H1 (cell line): ENCODE data around the gene LPP. TPM values are rescaled to one million over a fixed set of nuclear protein-coding genes. Genes with fewer than 3 reads are reported as not detected.

Experiments used
- CTCF ChIA-PET: fragments of 300-600 bp; sonication (Branson Sonifier 250); formaldehyde crosslinking; loops from one replicate; lab custom pipeline; 2021; ENCODE audit not compliant: partially characterized antibody; lab: Charles Lee
- POLR2A ChIA-PET: fragments of 300-600 bp; sonication (Branson Sonifier 250); formaldehyde crosslinking; loops from one replicate; lab custom pipeline; 2021; ENCODE audit warnings: inconsistent platforms; ENCODE audit not compliant: partially characterized antibody; lab: Charles Lee
- DNase-seq, 2 experiments: peaks; one replicate each; pipeline versions ENCODE4 v3.0.0 to v3.0.0-alpha.2; 2010 to 2022; ENCODE audit warnings: low spot score in 2 of 2, low read depth in 1 of 2, mixed read lengths in 1 of 2
- FAIRE-seq: peaks from 2 replicates; lab custom pipeline; 2011; peaks lifted over from hg19 to GRCh38; lab: Jason Lieb, UNC
- H2AFZ ChIP-seq: 2 replicates; pipeline ENCODE4 v1.8.1; 2012; ENCODE audit warnings: low read length, inconsistent platforms
- H2AK5ac ChIP-seq: 2 replicates; pipeline ENCODE4 v1.6.1; 2013; ENCODE audit warnings: low read depth, low read length
- H2BK120ac ChIP-seq: replicated peaks from 2 replicates; pipeline ENCODE3; 2013; ENCODE audit warnings: low read depth, low read length, inconsistent platforms
- H2BK12ac ChIP-seq: 2 replicates; pipeline ENCODE4 v1.6.1; 2013; ENCODE audit warnings: low read depth, low read length
- H2BK15ac ChIP-seq: 2 replicates; pipeline ENCODE4 v1.6.1; 2013; ENCODE audit warnings: low read length
- H2BK20ac ChIP-seq: 2 replicates; pipeline ENCODE4 v1.6.1; 2013; ENCODE audit warnings: low read length
- H2BK5ac ChIP-seq: 2 replicates; pipeline ENCODE4 v1.6.1; 2013; ENCODE audit warnings: low read depth, low read length
- H3K14ac ChIP-seq: 2 replicates; pipeline ENCODE4 v1.6.1; 2013; ENCODE audit warnings: inconsistent platforms; ENCODE audit not compliant: insufficient read length
- H3K18ac ChIP-seq: 2 replicates; pipeline ENCODE4 v1.6.1; 2013; ENCODE audit warnings: low read length; ENCODE audit errors: extremely low read depth
- H3K23ac ChIP-seq: 2 replicates; pipeline ENCODE4 v1.6.1; 2013; ENCODE audit warnings: inconsistent platforms; ENCODE audit not compliant: insufficient read length
- H3K23me2 ChIP-seq: 2 replicates; pipeline ENCODE4 v1.6.1; 2013; ENCODE audit warnings: low read depth, low read length
- H3K27ac ChIP-seq: 2 replicates; pipeline ENCODE4 v1.6.1; 2011; ENCODE audit warnings: low read depth, low read length, inconsistent platforms
- H3K27me3 ChIP-seq, 4 experiments: replicated peaks in 1 of 4; 1 replicate in 1 of 4; 2 replicates in 3 of 4; pipeline versions ENCODE4 v1.6.1 to v1.8.1; 2011 to 2013; ENCODE audit warnings: low read length in 3 of 4, mild to moderate bottlenecking in 3 of 4, inconsistent platforms in 2 of 4, mixed read lengths in 2 of 4, moderate library complexity in 1 of 4; ENCODE audit not compliant: control insufficient read depth in 3 of 4, insufficient read depth in 3 of 4; ENCODE audit errors: extremely low read depth in 1 of 4
- H3K36me3 ChIP-seq, 4 experiments: 2 replicates each; pipeline versions ENCODE4 v1.6.1 to v1.8.1; 2011 to 2013; ENCODE audit warnings: mild to moderate bottlenecking in 4 of 4, low read length in 3 of 4, moderate library complexity in 2 of 4, control low read depth in 1 of 4, inconsistent platforms in 1 of 4; ENCODE audit not compliant: insufficient read depth in 4 of 4, control insufficient read depth in 2 of 4
- H3K4ac ChIP-seq: replicated peaks from 2 replicates; pipeline ENCODE3; 2013; ENCODE audit warnings: low read length, low read depth, mixed read lengths, inconsistent platforms; ENCODE audit not compliant: insufficient read length
- H3K4me1 ChIP-seq, 4 experiments: replicated peaks in 1 of 4; 1 replicate in 1 of 4; 2 replicates in 3 of 4; pipeline versions ENCODE4 v1.6.1 to v1.8.1; 2011 to 2013; ENCODE audit warnings: low read length in 3 of 4, inconsistent platforms in 2 of 4, mixed read lengths in 1 of 4; ENCODE audit not compliant: insufficient read depth in 4 of 4, control insufficient read depth in 3 of 4
- H3K4me2 ChIP-seq, 2 experiments: 2 replicates each; pipeline versions ENCODE4 v1.6.1 to v1.8.1; 2011 to 2013; ENCODE audit warnings: low read depth in 2 of 2, low read length in 2 of 2, control low read depth in 1 of 2, inconsistent platforms in 1 of 2, mild to moderate bottlenecking in 1 of 2; ENCODE audit not compliant: insufficient read depth in 1 of 2
- H3K4me3 ChIP-seq, 4 experiments: fragments of 200-600, 300-600 bp in 1 of 4; sonication (generic), shearing (Covaris generic), sonication (Bioruptor Twin) in 1 of 4; 2 replicates each; pipeline versions ENCODE4 v1.5.1 to v1.8.1; 2011 to 2016; ENCODE audit warnings: low read length in 4 of 4, low read depth in 3 of 4, control low read depth in 2 of 4, inconsistent platforms in 2 of 4, mild to moderate bottlenecking in 2 of 4, mixed read lengths in 1 of 4, moderate library complexity in 1 of 4; ENCODE audit not compliant: insufficient read depth in 2 of 4; ENCODE audit errors: extremely low read depth in 1 of 4
- H3K56ac ChIP-seq: replicated peaks from 2 replicates; pipeline ENCODE3; 2013; ENCODE audit warnings: low read depth, mild to moderate bottlenecking, mixed read lengths, low read length, inconsistent platforms; ENCODE audit not compliant: insufficient read length
- H3K79me1 ChIP-seq: 2 replicates; pipeline ENCODE4 v1.6.1; 2013; ENCODE audit warnings: low read depth, low read length, control low read depth
- H3K79me2 ChIP-seq, 2 experiments: 2 replicates each; pipeline versions ENCODE4 v1.6.1 to v1.8.1; 2012 to 2013; ENCODE audit warnings: low read length in 2 of 2, mild to moderate bottlenecking in 2 of 2, inconsistent platforms in 1 of 2; ENCODE audit not compliant: insufficient read depth in 2 of 2, control insufficient read depth in 1 of 2
- H3K9ac ChIP-seq, 4 experiments: replicated peaks in 1 of 4; 1 replicate in 1 of 4; 2 replicates in 3 of 4; pipeline versions ENCODE4 v1.6.1 to v1.8.1; 2011 to 2013; ENCODE audit warnings: low read depth in 3 of 4, low read length in 3 of 4, control low read depth in 2 of 4, mild to moderate bottlenecking in 2 of 4, moderate library complexity in 2 of 4, inconsistent platforms in 1 of 4; ENCODE audit errors: extremely low read depth in 1 of 4
- H3K9me3 ChIP-seq, 2 experiments: 2 replicates each; pipeline versions ENCODE4 v1.6.1 to v1.8.1; 2012 to 2013; ENCODE audit warnings: mild to moderate bottlenecking in 2 of 2, moderate library complexity in 2 of 2, control low read depth in 1 of 2, inconsistent platforms in 1 of 2, low read depth in 1 of 2, low read length in 1 of 2, mixed read lengths in 1 of 2; ENCODE audit not compliant: insufficient read depth in 2 of 2
- H4K20me1 ChIP-seq, 2 experiments: replicated peaks in 1 of 2; 2 replicates each; pipeline versions ENCODE3 to v1.8.1; 2011 to 2013; ENCODE audit warnings: inconsistent platforms in 2 of 2, low read length in 2 of 2, mild to moderate bottlenecking in 1 of 2; ENCODE audit not compliant: insufficient read depth in 2 of 2, control insufficient read depth in 1 of 2
- H4K5ac ChIP-seq: 2 replicates; pipeline ENCODE4 v1.6.1; 2013; ENCODE audit warnings: low read length, low read depth, mixed read lengths, inconsistent platforms; ENCODE audit not compliant: insufficient read length
- H4K8ac ChIP-seq: 2 replicates; pipeline ENCODE4 v1.8.0; 2013; ENCODE audit warnings: mild to moderate bottlenecking, moderate library complexity, low read length, inconsistent platforms; ENCODE audit not compliant: insufficient read depth; ENCODE audit errors: extremely low read depth
- H4K91ac ChIP-seq: replicated peaks from 2 replicates; pipeline ENCODE3; 2013; ENCODE audit warnings: low read length, mixed read lengths, inconsistent platforms; ENCODE audit not compliant: insufficient read length
- ATF3 ChIP-seq: IDR thresholded peaks from 2 replicates; pipeline ENCODE4 v1.6.1; 2011; ENCODE audit warnings: low read depth, mild to moderate bottlenecking, low read length; ENCODE audit not compliant: insufficient read depth
- BRCA1 ChIP-seq: IDR thresholded peaks from 2 replicates; pipeline ENCODE4 v1.6.1; 2012; ENCODE audit warnings: low read depth, low read length, improper control_type of control experiment
- EP300 ChIP-seq, 2 experiments: IDR thresholded peaks; 1 replicate in 1 of 2; 2 replicates in 1 of 2; pipeline ENCODE4 v1.6.1; 2011 to 2012; ENCODE audit warnings: low read depth in 2 of 2, low read length in 2 of 2, mild to moderate bottlenecking in 2 of 2, borderline replicate concordance in 1 of 2, inconsistent platforms in 1 of 2, moderate library complexity in 1 of 2
- GTF2F1 ChIP-seq: IDR thresholded peaks from 2 replicates; pipeline ENCODE4 v1.6.1; 2012; ENCODE audit warnings: low read depth, low read length, improper control_type of control experiment, borderline replicate concordance
- POLR2A ChIP-seq, 2 experiments: IDR thresholded peaks; 1 replicate in 1 of 2; 2 replicates in 1 of 2; pipeline ENCODE4 v1.6.1; 2011; ENCODE audit warnings: low read depth in 2 of 2, low read length in 2 of 2, mild to moderate bottlenecking in 2 of 2; ENCODE audit errors: control extremely low read depth in 1 of 2
- RFX5 ChIP-seq: IDR thresholded peaks from 2 replicates; pipeline ENCODE4 v1.6.1; 2011; ENCODE audit warnings: low read depth, low read length, improper control_type of control experiment, borderline replicate concordance
- TBP ChIP-seq: IDR thresholded peaks from 2 replicates; pipeline ENCODE4 v1.6.1; 2011; ENCODE audit warnings: low read depth, low read length, improper control_type of control experiment
- TEAD4 ChIP-seq: IDR thresholded peaks from 2 replicates; pipeline ENCODE4 v1.6.1; 2012; ENCODE audit warnings: low read depth, low read length, inconsistent platforms, mixed read lengths
- ZNF274 ChIP-seq: IDR thresholded peaks from 2 replicates; pipeline ENCODE4 v1.7.0; 2012; ENCODE audit warnings: low read length, borderline replicate concordance; ENCODE audit errors: extremely low read depth
- WGBS, 2 experiments: shearing (Covaris generic) in 1 of 2; methylation state at CpG; one replicate each; pipeline versions ENCODE4 v1.1.6 to v1.1.7; 2013 to 2015; ENCODE audit warnings: low lambda C conversion rate in 2 of 2, mixed read lengths in 2 of 2, inconsistent platforms in 1 of 2, low coverage in 1 of 2, missing lambda C conversion rate in 1 of 2; ENCODE audit not compliant: insufficient replicate concordance in 2 of 2, insufficient coverage in 1 of 2, insufficient read length in 1 of 2; ENCODE audit errors: extremely low coverage in 1 of 2, missing lambda C conversion rate in 1 of 2; 5-methylcytosine and 5-hydroxymethylcytosine counted together
- polyA plus RNA-seq, 7 experiments: library from polyadenylated mRNA; depleted of rRNA in 3 of 7; stranded (reverse) in 5 of 7; unstranded in 2 of 7; fragments of >200 nt in 5 of 7; fragments of 200-250 nt in 2 of 7; gene quantifications; 1 replicate in 5 of 7; 2 replicates in 1 of 7; 4 replicates in 1 of 7; pipeline versions ENCODE4 v1.2.1 to v1.2.3, GENCODE V29; 2011 to 2013; ENCODE audit warnings: missing spikeins in 2 of 7, mixed read lengths in 2 of 7
- total RNA-seq: library from RNA; stranded (reverse); fragmentation: NEBNext Ultra II Directional; extraction: Animal tissue kit (Norgen Biotek cat#: 25700); gene quantifications from 2 replicates; pipeline ENCODE4 v1.2.1, GENCODE V29; 2021

Gene LPP
- total and polyA plus RNA-seq, 2 of the 8 experiments (the other 6 are each of a cell fraction or from before 2014, with no cell fraction given) = 10.0 to 53.3 TPM

DNA sequence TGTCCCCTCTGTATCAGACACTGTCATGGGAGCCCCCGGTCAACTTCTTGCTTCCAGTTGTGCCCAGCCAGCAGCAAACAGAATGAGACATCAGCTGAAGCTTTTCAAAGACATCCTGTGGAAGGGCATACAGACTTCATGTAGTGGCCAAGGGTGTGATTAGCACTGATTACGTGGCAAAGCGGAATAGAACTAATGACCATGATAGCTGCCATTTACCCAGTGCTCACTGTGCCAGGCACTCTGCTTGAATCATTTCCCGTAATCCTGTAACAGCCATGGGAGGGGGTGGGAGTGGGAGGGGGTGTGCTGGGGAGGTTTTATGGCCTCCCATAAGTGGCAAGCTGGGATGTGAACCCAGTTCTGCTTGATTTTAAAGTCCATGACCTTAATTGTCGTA, 29.5 kb downstream of the LPP start:
- H2BK15ac ChIP-seq = no peak overlapping the region
- no peak for TF ChIP-seq TBP
- no peak for TF ChIP-seq POLR2A (IDR thresholded peaks at IDR 0.05; ENCODE audit: control extremely low read depth in 1 of 2, low read depth in 2 of 2, low read length in 2 of 2)
- TF ChIP-seq ATF3 = no peak
- no peak for TF ChIP-seq TEAD4
- TF ChIP-seq RFX5 = no peak
- no peak for TF ChIP-seq ZNF274
- no peak for TF ChIP-seq EP300 (IDR thresholded peaks at IDR 0.05; ENCODE audit: borderline replicate concordance in 1 of 2, low read depth in 2 of 2, low read length in 2 of 2)
- no peak for TF ChIP-seq GTF2F1
- no peak for TF ChIP-seq BRCA1
- no peak overlapping the region for H3K23ac ChIP-seq
- H4K91ac ChIP-seq = no peak overlapping the region
- H3K18ac ChIP-seq = no peak overlapping the region
- no peaks in the 10 kb centered on the region; the same call in 1 of the 2 replicates for H3K79me1 ChIP-seq
- FAIRE-seq = no peak
- H3K9me3 ChIP-seq = no peaks in the 10 kb centered on the region
- H4K20me1 ChIP-seq = no peaks in the 10 kb centered on the region
- no peak overlapping the region for H2BK120ac ChIP-seq
- no peak overlapping the region for H3K56ac ChIP-seq
- DNase-seq = no peak
- H3K4me2 ChIP-seq = no peak overlapping the region
- H3K27ac ChIP-seq = no peak overlapping the region
- no peak overlapping the region for H2BK5ac ChIP-seq
- no peak overlapping the region for H3K9ac ChIP-seq
- H3K4ac ChIP-seq = no peak overlapping the region
- peaks cover 3 to 15% (median 11%) of the 10 kb centered on the region in 4 experiments for H3K4me1 ChIP-seq
- peaks cover 0 to 24% of the 10 kb centered on the region in 2 experiments; a peak in 2 of 4 replicates for H3K79me2 ChIP-seq
- H2BK12ac ChIP-seq = no peak overlapping the region
- no peaks in the 10 kb centered on the region for H3K27me3 ChIP-seq
- H2AK5ac ChIP-seq = no peak overlapping the region
- no peak overlapping the region for H4K8ac ChIP-seq
- 92% methylated on average over 5 of the region's 5 CpGs; no CpG with 5 or more reads in 1 of the 2 experiments for WGBS, 2 experiments
- no peak overlapping the region for H4K5ac ChIP-seq
- ChIA-PET POLR2A (interaction anchor here (0.6 to 2.4 kb wide), 4 partner anchors 17 to 391 kb away, joined by 3 to 6 read pairs (median 3); no protein-coding TSS in a partner anchor), CTCF (interaction anchor here (0.6 to 1.9 kb wide), 7 partner anchors 17 to 469 kb away, joined by 3 to 5 read pairs (median 3); no protein-coding TSS in a partner anchor)
- no peak overlapping the region for H2AFZ ChIP-seq
- no peak overlapping the region for H3K14ac ChIP-seq
- no peak overlapping the region for H2BK20ac ChIP-seq
- H3K23me2 ChIP-seq = no peaks in the 10 kb centered on the region
- H3K36me3 ChIP-seq = no peaks in the 10 kb centered on the region
- no peak overlapping the region for H3K4me3 ChIP-seq
